NCI-H2171 (cell line): ENCODE measurements around the gene PGC.
"Not testable (repeated sequence)": the region's sequence is repeated elsewhere in the genome, so short reads cannot be mapped to it uniquely, and the experiment has no call there.

Source experiments
- DNase-seq: peaks from one replicate; lab custom pipeline; 2025; lab: John Stamatoyannopoulos, UW

The PGC gene

DNA sequence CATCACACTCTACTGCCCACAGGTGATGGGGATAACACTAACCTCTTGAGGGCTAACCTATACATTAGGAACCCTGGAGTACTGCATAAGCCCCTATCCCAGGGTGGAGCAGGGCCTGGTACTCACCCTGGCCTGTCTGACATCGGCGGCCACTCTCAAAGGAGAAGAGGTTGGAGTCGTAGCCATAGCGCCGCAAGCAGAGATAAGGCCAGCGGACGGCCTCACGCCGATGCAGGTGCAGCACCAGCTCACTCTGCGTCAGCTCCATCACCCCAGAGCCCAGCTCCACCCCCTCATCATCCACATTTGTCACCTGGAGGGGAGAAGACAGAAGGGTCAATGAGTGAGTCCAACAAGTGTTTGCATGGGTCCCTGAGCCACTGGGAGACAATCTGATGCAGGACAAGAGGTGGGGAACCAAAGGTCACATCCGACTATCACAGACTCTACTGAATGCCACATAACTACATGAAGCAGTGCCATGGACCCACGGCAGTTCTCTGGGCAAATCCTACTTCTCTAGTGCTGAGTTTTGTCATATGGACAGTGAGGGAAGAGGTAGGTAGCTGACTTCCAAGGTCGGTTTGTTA, 28.2 kb upstream of the PGC start:
- no peak for DNase-seq

DNA sequence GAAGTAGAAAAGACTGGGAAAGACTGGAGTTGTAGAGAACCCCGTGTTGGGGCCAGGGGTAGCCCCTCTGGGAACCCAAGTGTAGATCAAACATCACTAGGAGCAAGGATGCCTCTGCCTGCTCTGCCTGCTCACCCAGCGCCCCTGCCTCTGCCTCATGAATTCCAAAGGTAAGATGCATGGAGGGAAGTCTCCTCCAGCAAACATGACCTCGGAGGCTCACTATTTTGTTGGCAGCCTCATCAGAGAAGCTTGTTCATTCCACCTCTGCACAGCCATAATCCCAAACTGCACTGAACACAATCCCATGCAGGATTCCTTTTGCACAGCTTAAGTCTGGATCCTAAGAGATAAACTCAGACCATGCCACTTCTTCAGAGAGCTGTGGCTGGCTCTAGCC, 27.6 kb upstream of the PGC start:
- DNase-seq: no peak

DNA sequence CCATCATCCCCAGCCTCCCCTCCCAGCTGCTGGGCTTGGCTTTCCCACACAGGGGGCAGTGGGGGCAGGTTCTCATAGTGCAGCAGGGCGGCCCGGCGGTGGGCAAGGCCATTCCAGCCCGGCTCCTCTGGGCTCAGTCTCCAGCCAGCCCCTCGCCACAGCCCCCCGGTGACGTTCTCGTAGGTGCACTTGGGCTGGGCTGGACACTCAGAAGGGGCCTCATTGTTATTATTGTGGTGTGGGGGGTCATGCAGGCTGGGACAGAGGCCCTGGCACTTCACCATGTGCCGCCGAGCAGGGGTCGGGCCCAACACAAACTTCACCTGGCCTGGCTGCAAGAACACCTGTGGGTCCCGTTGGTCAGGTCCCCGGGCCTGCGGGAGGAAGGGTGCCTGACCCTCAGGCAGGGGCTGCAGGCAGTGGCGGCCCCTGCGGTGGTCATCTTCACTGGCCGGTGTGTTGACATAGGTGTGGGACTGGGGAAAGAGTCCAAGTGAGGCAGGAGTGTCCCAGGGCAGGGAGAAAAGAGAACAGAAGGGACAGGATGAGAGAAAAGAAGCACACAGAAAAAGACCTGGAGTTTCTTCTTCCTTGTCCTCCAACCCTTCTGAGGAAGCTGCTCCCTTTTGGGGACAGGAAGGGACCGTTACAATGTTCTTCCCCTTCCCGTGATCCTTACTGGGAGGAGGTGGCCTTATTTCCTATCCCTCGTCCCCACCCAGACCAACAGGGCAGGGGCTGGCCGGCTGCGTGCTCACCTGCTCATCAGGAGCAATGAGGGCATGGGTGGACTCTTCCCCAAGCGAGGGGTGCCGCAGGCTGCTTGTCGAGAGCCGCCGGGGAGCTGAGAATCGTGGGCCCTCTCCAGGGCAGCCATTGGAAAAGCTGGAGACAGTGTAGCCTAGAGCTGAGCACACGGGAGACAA, 24.1 kb upstream of the PGC start:
- DNase-seq: no peak

DNA sequence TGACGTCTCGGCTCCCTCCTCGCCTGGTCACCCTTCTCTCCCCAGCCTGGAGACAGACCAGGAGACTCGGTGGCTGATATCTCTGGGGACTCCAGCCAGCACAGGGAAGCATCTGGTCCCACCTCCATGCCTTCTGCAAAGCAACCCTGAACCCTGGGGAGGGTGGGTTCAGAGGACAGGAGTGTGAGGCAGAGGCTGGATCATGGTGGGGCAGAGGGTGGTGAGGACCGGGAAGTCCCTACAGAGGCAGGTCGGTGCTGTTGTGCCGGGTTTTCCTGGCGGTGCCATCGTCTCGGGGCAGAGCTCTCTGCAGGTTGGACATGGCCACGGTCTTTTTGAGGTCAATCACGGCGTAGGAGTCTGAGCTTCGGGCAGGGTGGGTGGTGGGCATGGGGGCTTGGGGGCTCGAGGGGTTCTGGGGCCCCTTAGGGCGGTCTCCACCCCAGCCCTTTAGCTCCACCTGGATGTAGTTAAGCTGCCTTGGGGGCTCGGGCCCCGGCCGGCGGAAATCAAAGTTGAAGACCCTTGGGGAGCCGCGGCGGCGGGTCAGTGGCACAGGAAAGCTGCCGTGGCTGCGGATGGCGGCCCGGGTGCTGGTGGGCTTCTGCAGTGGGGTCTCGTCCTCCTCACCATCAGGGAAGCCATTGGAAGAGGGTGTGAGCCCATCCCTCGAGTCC, 23.3 kb upstream of the PGC start:
- no peak for DNase-seq

DNA sequence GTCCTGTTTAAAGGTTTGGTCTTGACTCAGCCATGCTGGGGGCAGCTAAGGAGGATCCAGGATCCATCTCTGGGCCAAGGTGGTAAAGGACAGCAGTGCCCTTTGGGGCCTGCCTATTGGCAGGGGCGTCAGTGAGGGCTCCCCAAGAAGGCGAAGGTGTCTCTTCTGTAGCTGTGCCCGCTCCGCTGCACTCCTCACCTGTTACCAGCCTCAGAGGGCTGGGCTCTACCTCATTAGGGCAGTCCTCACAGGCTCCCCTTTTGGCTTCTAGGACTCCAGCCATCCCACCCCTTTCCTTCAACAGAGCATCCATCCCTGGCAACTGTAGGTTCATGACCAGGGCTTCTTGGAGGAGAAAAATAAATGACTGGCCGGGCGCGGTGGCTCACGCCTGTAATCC, 22.2 kb upstream of the PGC start:
- DNase-seq: no peak

DNA sequence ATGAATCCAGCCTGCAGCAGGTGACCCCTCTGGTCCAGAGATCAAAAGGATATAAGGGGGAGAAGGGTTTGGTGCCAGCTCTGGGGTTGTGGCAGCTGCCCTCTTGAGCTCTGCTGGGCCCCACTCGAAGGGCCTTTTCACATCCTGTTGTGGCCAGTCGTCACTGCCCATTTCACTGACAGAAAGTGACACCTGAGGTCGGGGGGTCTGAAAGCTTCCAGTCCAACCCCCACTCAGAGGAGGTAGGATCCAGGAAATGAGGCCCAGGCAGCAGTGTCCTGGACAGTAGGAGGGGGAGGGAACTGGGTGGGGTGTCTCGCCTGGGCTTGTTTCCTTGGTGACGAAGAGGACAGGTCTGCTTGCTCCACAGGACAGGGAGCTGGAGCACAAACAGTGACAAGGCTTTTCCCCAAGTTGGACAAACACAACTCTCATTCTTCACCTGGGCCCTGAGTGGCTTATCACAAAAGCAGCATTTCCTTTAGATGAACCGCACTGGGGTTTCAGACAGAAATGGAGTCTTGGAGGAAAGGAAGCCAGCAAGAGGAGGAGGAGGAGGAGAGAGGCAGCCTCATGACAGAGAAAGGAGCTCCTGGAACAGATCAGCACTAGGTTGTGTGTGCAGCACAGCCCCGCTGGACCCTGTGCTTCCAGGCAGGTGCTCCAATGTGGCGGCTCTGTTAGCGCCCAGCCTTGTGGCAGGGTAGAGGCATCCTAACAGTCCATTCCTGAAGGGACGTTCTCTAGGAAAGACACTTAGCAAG, 21.5 kb upstream of the PGC start:
- DNase-seq: no peak

DNA sequence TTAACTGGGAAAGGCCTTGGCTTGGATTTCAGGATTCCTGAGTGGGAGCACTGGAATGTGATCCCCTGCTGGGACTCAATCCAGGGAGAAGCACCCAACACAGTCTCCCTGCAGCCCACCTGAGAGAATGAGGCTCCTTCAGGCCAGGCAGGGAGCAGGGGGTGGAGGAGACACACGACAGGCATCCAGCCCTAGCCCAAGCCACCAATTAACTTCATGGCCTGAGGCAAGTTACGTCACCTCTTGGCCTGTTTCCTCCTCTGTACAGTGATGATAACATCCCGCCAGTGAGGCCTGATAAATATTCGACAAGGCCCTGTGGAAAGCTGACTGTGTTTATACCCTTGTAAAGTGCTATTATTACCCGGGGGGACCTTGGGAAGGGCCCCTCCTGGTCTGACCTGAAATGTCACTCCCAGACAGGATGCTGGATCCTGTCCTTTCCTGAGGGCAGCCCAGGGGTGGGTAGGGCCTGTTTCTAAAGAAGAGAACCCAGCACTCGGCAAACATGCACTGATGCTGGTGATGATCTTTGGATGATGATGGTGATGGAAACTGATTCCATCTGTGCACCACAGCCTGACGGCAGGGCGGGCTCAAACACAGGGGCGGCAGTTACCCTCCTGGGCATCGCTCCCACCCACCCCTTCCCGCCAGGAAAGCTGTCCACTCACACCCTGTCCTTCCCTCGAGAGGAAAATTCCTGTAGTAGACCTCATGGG, 20.1 kb upstream of the PGC start:
- no peak for DNase-seq

DNA sequence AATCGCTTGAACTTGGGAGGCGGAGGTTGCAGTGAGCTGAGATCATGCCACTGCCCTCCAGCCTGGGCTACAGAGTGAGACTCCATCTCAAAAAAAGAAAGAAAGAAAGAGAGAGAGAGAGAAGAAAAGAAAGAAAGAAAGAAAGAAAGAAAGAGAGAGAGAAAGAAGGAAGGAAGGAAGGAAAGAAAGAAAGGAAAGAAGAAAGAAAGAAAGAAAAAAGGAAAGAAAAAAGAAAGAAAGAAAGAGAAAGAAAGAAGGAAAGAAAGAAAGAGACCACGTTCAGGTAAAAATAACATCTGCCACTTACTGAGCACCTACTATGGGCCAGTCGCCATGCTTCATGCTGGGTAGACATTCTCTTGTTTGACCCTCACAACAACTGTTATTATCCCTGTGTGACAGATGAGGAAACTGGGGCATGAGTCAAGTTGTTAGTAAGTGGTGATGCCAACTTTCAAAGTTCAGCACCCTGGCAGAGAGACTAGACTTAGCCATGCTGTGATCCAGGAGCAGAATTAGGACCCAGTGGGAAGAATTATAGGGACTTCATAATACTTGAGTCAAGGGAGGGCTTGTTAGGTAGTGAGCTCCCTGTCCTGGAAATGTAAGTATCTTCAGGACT, 19.0 kb upstream of the PGC start:
- DNase-seq: not testable (repeated sequence)

DNA sequence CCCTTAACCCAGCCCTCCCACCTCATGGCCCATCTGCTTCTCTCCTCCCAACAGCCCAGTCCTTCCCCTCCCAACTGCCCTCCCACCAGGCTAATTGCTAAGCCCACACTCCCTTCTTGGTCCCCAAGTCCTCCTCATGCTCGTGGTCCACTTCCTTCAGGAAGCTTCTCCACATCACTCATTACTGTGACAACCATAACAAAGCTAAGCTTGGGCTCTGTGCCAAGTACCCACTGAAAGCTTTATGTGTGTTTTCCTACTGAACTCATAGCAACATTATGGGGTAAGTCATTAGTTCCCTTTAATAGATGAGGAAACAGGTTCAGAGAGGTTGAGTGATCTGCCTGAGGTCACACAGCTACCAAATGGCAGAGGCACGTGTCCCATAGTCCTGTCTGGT, 16.3 kb upstream of the PGC start:
- no peak for DNase-seq

DNA sequence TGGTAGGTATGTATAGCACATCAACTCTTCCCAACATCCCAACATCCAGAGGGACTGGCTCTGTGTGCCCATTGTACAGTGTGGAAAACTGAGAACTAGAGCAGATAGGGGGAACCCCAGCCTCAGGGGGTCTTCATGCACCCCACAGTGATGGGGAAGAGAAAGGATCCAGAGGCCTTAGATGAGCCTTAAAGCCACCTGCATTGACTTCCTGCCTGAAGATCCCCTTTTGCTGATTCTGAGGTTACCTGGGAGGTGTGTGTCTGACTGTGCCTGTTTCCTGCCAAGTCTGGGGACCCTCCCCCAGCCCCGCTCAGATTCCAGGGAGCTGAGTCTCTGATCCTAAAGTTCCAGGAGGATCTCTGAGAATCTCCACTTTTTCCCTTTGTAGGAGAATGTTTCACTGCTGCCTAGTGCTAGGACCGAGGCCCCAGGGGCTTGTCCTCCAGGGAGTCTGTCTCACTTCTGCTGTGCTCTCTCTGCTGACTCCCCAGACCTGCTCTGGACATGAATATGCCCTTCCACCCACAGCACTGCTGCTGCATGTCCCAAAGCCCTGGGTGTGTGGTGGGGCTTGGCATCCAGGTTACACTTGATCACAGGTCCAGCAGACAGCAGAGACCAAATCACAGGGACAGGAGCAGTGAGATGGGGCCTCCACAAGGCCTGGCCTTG, 12.8 kb upstream of the PGC start:
- DNase-seq: no peak

DNA sequence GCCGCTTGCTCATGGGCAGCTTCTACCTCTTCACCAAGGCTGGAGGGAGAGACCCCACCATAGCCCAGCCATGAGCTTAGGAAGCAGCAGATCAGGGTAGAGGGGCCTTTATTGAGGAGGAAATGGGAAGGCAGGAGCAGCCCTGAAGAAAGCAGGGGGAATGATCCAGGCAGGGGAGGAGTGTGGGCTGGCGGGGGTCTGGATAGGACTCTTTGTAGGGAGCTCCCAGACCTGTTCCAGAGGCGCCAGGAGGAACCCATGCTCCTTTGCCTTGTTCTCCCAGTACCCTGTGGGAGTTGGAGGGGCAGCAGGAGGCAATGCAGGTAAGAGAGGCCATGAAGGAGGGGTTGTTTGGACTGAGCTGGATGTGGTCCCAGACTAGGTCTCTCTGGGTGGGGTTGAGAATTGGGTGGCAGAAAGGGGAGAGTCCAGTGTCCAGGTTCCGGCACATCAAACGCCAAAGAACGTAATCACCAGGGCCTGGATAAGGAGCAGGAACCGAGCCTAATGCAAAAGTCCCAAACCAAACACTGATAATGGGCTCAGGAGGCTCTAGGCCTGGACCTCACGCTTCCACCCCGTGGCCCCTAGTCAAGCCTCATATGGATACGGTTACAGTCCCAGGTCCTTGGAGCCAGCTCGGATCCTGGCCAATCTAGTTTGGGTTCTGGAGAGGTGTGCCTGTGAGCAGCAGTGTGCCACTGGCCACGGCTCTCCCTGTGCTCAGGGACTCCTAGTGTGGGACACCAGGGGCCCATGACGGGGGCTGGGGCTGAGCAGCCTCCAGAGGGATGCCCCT, 12.1 kb upstream of the PGC start:
- no peak for DNase-seq

DNA sequence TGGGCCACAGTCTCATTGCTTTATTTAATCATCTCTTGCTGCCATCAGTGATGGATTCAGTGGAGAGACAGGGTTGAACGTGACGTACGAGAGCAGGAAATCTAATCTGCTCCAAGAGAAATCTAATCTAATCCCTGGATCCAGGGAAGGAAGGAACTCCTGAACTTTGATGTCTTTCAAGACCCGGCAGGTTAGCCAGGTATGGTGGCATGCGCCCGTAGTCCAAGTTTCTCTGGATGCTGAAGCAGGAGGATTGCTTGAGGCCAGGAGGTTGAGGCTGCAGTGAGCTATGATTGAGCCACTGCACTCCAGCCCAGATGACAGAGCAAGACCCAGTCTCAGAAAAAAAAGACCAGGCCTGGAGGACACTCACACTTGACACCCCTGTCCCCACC, 11.4 kb upstream of the PGC start:
- no peak for DNase-seq

DNA sequence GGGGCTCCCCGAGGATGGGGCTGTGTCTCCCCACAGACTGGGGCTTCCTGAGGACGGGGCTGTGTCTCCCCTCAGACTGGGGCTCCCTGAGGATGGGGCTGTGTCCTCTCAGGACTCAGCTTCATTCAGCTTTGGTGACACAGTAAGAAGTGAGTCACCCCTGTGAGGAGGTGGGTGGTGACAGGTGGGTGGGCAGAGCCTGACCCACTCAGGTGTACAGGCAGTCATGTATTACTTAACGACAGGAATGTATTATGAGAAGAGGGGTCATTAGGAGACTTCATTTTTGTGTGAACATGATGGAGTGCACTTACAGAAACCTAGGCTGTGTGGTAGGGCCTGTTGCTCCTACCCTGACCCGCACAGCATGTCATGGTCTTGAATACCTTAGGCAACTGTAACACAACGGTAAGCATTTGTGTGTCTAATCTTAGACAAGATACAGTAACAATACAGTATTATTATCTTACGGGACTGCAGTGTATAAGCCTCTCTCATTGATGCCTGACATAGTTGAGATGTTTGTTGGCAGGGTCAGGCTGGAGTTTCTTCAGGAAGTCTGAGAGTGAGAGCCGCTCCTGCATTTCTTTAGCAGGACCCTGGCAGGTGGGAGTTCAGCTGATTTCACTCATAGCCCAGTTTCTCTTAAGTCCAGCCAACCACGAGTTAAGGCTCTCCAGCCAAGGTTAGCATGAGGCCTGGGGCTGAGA, 10.9 kb upstream of the PGC start:
- no peak for DNase-seq

DNA sequence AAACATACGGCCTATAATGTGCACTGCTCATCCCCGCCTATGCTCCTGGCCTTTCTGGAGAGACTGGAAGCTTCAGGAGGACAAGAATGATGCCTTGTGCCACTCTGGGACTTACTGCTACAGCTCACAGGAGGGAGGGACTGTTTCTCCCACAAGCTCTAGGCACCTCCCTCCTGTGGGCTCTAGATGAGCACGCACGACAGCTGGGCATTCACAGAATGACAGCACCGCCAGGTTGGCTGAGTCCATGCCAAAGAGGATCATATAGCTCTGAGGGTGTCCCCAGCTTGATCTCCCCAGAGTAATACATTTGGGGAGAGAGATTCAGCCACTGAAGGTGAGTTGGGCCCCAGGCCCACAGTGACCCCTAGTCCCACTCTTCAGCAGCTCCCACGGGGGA, 10.1 kb upstream of the PGC start:
- no peak for DNase-seq

DNA sequence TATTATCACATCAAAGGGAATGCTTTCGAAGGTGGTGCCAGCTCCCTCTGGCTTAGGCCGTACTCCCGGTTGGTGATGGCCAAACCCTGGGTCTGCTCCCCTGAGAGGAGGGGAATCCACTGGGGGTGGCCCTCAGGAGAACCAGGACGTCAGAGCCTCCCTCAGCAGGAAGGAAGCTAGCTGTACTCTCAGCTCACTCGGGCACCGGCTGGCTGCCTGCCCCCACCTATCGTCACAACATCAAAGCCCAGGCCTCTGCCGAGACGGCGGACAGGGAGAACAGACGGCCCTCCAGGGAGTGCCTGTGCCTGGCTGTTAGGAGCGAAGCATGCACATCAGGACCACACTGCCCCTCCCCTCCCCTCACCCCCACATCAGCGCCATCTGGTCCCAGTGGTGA, 9.2 kb upstream of the PGC start:
- DNase-seq: no peak

DNA sequence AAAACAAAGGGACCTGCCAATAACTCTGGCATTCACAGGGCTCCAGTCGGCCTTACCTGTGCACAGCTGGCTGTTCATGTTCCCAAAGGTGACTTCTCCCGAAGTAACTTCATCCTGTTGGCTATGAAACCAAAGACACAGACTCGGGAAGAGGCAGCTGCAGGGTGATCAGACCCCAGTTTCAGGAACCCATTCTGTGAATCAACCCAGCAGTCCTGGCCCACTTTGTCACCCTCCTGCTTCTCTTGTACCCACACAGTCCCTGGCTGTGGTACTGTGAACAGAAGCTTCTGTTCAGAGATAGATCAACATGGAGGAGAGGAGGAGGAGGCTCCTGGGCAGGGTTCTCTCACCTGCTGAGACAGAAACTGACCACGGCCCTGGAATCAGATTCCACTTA, 8.7 kb upstream of the PGC start:
- DNase-seq: no peak

DNA sequence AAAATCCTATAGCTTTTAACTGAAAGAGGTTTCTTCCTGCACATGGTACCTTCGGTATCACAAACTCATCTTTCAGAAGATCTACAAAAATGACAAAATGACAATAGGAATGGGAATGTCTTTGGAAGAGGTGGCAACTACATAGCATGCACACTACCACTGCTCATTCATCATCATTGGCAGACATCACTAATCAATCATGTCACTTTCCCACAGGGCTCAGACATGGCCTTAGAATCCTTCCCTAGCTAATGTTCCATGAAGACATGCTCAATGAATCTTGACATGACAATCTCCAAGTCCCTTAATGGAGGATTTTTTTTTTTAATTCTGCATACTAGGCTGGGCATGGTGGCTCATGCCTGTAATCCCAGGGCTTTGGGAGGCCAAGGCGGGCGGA, 3.2 kb upstream of the PGC start:
- DNase-seq: no peak

DNA sequence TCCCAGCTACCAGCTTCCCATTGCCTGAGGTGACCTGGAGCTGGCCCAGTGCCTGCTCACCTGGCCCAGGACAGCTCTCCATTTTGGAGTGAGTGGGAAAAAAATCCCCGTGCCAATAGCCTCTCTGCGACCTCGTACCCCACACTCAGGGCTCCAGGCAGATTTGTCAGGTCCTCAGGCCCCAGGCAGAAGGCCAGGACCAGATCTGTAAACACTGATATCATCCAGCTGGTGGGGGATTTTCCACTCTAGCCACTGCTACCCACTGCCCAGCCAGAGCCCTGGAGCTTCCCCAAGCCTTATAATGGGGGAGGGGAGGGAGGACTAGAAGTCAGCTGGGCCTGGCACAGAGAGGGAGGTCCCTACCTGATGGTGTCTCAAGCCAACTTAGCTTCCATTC, 1.3 kb upstream of the PGC start:
- DNase-seq: no peak

DNA sequence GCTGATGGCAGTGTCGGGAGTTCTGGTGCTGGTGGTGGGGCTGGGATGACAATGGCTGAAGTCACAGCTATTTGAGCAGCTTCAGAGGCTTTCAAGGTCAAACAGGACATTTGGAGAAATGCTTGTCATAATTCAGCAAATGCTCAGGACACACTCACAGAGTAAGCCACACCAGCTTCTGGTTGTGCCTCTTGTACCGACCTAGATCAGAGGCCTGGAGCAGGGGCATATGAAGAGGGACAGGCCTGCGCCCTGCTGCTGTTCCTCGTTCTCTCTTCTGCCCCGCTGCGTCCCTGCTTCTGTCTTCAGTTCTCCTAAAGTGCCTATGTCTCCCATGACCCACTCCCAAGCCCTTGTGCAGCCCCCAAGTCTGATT, 893 bp upstream of the PGC start:
- no peak for DNase-seq
